ENCODE results near the gene DLG2.

The DLG2 gene

DNA sequence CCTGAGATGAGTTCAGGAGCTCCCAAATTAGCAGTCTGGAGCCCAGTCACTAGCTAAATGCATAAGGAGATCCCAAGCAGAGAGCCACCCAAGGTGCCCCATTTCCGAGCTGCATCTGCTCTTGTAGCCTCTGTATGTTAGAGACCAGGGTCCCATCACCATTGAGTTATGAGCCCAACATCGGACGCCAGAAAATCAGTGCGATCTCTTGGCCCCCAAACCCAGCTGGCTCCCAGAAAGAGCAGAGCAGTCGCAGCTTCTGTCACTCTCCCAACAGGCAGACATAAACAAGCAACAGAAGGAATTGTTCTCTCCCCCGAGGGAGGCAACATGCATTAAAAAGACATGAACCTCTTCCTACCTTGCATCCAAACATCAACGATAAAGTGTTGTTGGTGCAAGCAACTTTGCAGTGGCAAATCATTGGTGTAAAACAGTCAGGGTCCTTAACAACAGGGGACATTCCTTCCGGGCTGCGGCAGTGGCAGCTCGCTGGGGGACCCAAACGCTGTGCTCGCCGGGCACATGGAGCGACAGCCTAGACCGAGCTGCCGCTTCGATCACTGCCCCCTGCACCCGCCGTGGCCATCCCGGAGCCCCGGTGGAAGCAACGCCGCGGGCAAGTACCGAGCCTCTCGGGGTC is 907.1 kb downstream of the DLG2 start:
- no peak for DNase-seq

DNA sequence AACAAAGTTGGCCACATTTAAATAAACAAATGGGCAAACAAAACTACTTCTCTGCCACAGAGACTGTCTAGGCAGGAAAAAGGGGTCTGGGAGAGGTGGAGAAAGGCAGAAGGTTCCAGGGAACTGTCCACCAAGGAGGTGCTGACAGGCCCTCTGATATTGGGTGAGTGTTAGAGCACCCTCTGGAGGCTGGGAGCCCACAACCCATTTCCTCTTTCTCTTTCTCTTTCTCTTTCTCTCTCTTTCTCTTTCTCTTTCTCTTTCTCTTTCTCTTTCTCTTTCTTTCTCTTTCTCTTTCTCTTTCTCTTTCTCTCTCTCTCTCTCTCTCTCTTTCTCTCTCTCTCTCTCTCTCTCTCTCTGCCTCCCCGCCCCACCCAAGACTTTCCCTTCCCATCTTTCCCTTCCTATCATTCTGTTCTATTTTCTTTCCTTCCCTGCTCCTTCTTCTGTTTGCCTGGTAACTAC is 912.8 kb downstream of the DLG2 start:
- no peak for DNase-seq

DNA sequence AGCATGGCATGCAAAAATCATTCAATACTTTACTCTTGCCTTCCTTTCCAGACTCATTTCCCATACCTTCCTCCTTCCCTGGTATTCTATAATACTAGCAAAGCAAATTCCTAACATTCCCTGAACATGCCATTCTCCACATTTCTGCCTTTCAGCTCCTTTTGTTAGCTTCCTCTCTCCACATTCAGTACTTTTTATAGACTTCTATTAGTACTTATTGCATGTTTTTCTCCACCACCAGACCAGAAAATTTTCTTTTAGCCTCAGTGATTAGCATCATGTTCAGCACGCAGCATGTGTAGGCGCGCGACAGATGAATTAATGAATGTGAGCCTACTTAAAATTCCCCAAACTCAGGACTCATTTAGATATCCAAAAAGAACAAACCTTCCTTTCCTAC is 935.3 kb downstream of the DLG2 start:
- DNase-seq = no peak

DNA sequence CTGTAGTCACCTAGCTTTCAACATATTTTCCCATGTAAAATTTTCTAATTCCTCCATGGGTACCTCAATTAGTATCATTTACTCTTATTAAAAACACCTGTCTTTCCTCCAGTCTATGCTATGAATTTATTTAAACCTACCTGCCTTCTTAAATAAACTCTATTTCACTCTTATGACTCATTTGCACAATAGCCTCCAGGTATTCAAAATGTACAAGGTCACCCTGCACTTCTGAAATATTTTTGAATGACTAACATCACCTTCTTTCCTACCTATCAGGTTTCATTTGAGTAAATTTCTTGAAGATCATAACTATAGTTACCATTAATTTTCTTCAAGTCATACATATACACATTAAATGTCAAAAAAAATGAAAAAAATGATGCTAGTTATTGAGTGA is 939.7 kb downstream of the DLG2 start:
- no peak for DNase-seq

DNA sequence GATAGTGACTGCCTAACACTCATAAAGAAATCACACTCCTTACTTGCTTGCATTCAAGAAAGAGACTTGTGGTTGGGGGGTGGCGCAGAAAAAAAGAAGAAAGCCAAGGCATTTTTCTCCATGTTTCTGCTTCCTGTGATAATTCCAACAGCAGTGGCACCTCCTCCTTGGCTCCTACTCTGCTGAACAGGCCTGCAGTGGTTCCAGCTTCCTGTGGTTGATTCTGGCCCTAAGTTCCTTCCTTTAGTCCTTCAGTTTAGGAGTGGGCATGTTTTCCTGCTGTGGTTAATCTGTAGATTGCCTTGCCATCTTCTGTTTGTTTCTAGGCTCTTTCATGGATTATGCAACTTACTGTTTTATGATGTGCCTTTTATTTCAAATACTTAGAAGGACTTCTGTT is 940.4 kb downstream of the DLG2 start:
- no peak for DNase-seq

DNA sequence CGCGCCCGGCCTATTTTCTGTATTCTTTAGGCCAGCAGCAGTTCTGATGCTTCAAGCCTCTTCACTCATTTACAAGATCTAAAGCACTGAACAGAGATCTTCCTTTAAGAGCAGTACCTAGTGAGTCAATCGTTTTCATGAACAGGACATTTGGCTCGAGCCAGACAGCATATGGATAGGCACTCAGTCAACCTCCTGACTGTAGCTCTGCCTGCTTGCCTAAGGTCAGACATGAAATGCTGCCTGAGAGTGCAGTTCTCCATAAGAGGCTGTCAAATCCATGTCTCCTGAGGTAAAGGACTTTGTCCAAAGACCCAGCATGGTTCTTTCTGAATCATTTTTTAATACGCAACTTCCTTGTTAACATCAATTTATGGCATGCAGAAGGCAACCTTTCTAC is 941.2 kb downstream of the DLG2 start:
- no peak for DNase-seq

DNA sequence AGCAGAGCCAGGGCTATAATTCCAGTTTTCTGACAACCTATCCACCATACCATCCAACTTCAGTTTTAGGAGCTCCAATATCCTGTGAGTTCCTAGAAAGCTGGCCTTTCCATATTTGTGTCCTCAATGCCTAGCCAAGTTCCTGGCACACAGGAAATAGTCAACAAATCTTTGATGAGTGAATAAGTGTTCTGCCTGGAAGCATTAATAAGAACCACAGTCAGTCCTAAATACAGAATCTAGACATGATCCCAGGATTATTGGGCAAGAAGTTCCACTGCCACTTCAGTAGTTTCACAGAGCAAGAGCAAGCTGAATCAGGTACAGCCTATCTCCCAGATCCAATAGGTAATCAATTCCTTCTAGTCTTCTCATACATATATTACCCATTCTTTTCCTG is 942.0 kb downstream of the DLG2 start:
- DNase-seq = no peak

DNA sequence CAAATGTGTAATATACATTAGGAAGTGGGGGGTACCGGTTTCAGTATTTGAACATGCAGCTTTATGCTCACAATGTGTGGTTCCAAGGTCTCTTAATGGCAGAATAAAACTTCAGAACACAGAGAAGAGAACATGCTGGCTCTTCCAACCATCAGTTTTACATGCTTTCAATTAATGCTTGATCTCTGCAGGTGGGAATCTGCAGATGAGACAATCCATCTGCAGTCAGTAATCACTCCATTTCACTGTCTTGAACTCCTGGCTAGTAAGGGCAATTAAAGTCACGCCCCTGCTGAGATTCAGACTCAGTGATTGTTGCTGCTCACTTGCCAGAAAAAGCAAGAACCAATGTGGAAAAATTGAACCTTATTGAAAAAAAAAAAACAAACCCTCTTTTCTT is 945.7 kb downstream of the DLG2 start:
- DNase-seq = no peak

DNA sequence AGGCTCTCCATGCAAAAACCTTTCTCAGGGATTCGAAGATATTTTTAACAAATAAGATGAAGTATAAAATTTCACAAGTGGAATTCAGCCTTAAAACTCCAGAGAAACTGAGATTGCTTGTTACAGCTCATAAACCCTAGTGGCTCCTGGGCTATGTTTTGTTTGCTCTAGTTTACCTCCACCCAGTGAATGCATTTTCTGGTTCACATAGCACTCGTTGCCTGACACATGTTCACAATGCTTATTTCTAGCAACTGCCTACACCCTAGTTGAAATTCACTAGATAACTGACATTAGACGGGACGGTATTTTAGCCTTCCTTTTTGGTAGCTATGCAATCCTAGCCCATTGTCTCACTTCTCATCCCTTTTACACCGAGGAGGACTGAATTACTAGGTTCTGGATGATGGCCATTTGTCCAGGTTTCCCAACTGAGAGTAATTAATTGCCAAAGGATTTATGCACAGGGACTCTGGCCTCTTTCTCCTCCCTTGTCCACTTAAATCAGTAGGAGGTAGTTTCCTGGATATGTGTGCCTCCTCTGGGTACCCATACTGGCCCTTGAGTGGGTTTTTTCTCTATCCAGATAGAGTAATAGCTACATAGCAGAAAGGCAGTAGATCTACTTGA is 951.6 kb downstream of the DLG2 start:
- DNase-seq = no peak

DNA sequence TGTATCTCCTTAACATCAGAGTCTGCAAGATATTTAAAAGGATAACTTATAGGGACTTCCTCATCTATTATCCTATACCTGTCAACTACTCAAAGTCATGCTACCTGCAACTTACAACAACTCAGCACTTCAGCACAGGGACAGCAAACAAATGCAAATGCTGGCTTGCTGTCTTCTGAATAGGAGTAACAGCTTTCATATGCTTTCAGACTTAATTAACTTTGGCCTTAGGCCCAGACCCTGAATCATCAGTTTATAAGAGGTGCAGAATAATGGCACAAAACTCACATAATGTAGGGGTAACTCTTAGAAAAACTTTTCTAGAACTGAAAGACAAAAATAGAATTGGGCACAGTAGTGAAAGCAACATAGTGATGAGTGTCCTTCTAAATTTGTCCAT is 953.4 kb downstream of the DLG2 start:
- no peak for DNase-seq

DNA sequence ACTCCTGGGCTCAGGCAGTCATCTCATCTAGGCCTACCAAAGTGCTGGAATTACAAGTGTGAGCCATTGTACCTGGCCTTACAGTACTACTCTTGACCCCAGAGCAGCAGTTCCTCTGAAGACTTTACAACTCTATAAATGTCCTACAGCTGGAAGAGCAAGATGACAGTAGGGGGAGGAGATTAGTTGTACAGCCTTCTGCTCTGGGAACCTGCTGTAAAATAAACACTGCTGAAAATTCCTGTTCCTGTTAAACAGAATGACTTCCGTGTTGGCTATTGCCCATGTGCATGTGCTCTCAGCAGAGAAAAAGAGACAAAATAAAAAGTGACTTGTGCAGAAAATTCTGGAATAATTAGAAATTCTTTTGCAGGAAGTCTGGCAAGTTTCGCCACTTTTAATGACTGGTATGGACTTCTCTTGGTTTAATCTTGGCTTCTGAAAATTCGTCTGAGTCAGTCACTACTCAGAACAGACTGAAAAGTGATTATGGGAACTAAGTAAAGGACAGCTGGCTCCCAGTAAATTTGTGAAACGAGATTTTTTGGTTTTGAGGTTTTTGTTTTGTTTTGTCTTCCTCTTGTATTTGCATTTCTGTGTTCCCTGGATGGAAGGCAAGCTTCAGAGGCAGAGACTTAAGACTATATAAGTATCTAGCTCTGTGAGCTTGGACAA is 955.7 kb downstream of the DLG2 start:
- no peak for DNase-seq

DNA sequence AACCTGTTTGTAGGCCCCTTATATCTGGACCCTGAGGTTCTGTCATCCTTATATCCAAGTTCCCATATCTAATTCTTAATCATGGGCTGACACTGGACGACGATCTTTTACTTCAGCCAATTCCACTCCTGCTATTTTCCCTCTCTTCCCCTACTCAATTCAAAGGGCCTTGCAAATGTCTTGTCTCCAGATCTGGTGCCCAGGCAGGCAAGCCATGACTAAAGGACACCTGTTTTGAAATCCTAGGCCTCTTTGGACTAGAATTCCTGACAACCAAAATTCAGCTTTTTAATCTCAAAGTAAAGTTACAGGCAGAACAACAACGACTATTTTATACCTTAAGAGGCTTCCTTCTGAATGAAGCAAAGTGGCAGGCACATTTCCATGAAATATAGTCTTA is 963.4 kb downstream of the DLG2 start:
- DNase-seq = no peak

DNA sequence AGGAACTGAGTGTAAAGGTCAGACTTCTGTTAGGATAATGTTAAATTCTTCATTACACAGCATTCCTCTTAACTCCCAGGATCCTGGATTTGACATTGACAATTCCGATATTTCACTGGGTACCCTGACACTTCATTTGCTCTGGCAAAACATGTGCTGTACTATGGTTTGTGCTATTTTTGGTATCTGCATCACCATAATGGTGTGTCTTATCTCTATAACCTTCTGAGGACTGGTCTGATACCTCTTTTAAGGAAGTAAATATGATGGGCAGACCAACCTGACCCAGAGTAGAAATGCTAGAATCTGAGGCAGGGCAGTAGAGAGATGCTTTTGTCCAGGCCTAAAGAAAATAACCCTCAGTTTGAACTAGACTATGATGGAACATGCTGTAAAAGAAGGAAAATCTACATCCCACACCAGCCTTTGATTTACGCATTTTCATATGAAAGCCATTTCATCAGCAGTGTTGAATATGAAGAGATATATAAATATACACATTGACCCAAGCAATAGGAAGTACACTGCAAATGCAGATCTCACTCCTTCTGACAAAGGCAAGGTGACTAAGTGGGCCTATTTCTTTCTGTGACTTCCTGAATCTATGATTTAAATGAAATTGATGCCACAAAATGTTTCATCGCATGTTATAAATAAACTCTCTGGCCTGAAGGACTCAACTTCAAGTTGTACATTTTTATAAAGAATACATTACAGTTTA is 966.7 kb downstream of the DLG2 start:
- no peak for DNase-seq

DNA sequence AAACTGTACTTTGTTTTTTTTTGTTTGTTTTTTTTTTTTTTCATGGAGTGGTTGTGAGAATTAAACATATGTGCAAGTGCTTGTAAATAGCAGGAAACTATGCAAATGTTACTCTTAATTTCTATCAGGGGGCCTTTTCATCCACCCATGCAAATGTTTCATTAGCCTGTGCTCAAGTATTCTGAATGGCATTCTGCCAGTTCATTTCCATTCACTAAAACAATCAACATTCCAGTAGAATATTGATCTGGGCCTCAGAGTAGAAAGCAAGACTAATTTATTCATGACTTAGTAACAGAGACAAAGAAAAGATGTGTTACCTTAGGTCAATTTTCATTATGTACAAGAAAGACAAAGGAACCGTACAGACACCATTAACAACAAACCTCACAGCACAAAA is 971.4 kb downstream of the DLG2 start:
- DNase-seq = no peak

DNA sequence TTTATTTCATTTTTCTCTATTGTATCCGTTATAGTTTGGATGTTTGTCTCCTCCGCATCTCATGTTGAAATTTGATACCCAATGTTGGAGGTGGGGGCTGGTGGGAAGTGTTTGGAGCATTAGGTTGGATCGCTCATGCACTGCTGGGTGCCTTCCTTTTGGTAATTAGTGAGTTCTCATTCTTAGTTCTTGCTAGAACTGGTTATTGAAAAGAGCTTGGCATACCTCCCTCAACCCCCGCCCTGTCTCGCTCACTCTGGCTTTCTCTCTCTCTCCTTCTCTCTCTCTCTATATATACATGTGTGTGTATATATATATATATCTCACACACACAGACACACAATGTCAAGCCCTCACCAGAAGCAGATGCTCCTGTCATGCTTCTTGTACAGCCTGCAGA is 978.7 kb downstream of the DLG2 start:
- no peak for DNase-seq

DNA sequence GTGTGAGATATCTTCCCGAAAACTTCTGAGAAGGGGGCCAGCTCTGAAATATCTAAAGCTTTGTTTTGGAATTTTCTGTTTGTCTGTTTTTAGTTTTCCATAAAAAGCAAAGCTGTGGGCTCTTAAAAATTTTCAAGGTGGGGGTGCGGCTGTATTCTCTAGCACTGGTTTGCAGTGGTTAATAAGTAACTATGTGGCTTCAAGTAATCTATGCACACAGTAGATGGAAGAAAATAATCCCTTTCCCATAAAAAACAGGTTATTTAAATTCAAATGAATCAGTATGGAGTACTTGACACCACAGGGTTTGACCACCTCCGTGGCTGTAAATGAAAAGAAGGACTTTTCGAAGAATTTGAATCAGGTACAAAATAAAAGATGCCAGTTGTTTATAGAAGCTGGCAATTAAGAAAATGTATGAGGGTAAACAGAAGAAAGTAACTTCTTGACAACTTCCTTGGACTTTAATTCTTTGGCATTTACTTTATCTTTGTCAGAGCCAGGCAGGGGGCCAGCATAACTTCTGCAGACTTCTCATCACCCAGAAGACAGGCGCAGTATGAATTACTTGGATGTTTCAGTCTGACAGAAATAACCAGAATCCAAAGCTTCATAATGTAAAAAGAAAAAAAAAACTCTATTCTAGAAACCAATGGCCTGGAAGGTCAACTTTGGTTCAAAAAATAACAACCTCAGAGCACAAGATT is 981.0 kb downstream of the DLG2 start:
- no peak for DNase-seq

DNA sequence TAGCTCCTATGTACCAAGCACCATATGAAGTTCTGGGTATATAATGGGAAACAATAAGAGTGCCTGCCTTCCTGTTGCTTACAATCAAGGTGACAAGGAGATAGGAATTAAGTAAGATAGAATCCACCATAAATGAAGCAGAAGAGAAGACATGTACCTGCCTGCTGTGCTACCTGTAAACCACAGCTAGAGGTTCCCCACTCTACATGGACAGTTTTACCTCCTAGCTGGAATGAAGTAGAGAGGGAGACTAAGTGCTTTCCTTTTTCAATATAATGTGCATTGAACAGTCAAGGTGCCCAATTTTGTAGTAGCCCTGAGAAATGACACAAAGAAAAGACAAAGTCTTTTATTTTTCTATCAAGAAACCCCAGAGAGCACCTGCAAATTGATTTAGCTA is 984.6 kb downstream of the DLG2 start:
- DNase-seq = no peak

DNA sequence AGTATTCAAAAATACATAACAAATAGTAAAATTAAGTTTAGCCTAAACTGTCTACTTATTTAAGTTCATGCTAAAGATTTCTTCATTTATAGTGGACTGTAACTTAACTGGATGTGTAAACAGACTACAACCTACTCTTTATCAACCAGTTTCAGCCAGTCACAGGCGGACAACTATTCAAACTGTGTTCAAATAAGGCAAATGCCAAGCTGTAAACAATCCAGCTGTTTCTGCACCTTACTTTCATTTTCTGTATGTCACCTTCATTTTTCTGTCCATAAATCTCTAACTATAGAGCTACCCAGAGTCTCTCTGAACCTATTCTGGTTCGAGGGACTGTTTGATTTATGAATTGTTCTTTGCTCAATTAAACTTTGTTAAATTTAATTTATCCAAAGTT is 992.8 kb downstream of the DLG2 start:
- no peak for DNase-seq

DNA sequence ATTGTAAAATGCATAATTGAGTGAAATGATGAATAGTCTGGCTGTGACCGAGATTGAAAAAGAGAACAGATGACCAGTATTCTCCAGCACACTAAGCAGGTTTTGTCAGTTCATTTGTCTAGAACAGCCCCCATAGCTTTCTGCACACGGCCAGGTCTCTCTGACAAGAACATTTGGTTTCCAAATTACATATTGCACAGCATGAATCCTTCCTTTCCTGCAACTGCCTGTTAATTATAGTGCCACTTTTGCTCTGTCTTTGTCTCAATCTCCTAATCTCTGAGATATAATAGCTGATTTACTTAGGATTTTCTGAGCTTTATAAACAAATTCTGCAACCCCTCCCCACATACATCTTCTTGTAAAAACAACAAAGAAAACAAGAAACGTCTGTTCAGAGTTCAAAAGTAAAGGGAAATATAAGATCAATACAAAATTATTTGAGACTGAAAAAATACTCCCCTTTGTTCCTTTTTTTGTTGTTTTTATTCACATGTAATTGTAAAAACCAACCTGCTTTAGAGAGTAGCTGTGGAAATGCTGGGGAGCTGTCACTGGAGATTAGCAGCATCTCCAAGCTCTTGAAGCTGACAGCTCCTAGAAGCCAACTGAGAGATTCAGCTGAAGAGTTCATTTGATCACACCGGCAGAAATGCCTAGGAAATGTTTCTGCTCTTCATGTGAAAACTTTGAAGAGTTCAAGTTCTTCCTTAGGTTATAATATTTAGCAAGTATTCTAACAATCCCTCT is 998.1 kb downstream of the DLG2 start:
- DNase-seq = no peak

DNA sequence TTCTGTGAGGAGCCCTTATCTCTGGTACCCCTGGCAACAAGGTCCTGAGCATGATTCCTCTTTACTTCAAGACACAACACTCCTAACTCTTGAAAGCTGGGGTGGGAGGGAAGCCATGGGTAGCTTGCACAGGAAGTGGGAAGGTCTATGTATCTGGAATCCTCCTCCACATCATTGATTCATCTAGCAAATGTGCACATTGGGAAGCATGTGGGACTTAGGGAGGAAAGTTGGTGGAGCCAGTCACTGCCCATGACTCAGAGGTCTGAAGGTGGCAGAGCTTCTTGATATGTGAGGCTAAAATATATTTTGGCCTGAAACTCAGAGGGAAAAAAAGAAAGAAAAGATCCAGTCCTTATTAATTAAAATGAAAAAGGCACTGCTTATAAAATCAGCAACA is 1000.9 kb downstream of the DLG2 start:
- no peak for DNase-seq

DNA sequence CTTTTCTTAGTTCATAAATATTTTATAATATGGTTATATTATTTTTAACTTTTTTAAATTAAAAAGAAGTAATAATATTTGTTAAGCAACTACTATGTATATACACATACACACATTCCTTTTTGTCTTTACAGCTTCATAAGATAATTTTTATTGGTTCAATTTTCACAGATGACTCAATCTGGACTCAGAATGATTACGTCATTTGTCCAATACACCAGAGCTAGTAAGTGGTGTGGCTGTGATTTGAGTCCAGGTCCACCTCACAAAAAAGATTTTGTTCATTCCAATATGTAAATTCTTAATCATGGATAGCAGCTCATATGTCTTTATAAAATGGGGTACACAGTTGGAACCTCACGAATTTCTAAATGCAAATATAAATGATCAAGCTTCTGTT is 1014.5 kb downstream of the DLG2 start:
- no peak for DNase-seq

DNA sequence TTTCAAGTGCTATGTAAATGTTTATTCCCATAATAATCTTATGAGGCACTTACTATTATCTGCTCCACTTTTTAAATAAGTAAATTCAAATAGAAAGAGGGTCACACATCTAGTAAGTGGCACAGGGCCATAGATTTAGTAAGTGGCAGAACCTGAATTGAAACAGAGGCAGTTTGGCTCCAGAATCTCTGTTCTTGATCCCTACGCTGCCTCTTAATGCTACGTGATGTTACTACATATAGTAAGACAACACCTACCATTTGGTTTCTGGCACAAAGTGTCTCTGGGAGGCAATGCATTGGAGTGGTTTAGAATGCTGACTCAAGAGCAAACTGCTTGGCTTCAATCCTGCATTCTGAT is 1018.3 kb downstream of the DLG2 start:
- DNase-seq = no peak

Data from NCI-H2107 (cell line).